ENCODE measurements around the gene RANBP3.

Gene RANBP3

GRCh38 chr19:5943045-5943444 lies 34.9 kb downstream of the RANBP3 start:
- no peak for TF ChIP-seq CTCF (IDR thresholded peaks at IDR 0.05; ENCODE audit: low read depth, low read length, missing control alignments)
- no peak for DNase-seq (ENCODE audit: extremely low read depth, low read depth)
- H3K4me3 ChIP-seq (replicated peaks; ENCODE audit: low read depth, low read length): no peak overlapping the region

GRCh38 chr19:5941673-5942072 lies 36.3 kb downstream of the RANBP3 start:
- no peak overlapping the region for H3K4me3 ChIP-seq (replicated peaks; ENCODE audit: low read depth, low read length)
- TF ChIP-seq CTCF (IDR thresholded peaks at IDR 0.05; ENCODE audit: low read depth, low read length, missing control alignments): no peak
- no peak for DNase-seq (ENCODE audit: extremely low read depth, low read depth)

GRCh38 chr19:5940260-5941208 lies 37.4 kb downstream of the RANBP3 start:
- no peak for DNase-seq (ENCODE audit: extremely low read depth, low read depth)
- no peak overlapping the region for H3K4me3 ChIP-seq (replicated peaks; ENCODE audit: low read depth, low read length)
- TF ChIP-seq CTCF (IDR thresholded peaks at IDR 0.05; ENCODE audit: low read depth, low read length, missing control alignments): no peak

GRCh38 chr19:5937550-5937949 lies 40.4 kb downstream of the RANBP3 start:
- TF ChIP-seq CTCF (IDR thresholded peaks at IDR 0.05; ENCODE audit: low read depth, low read length, missing control alignments): no peak
- H3K4me3 ChIP-seq (replicated peaks; ENCODE audit: low read depth, low read length): no peak overlapping the region
- DNase-seq (ENCODE audit: extremely low read depth, low read depth): no peak

- no peak overlapping the region for H3K4me3 ChIP-seq (replicated peaks; ENCODE audit: low read depth, low read length)
- DNase-seq (ENCODE audit: extremely low read depth, low read depth): no peak
- no peak for TF ChIP-seq CTCF (IDR thresholded peaks at IDR 0.05; ENCODE audit: low read depth, low read length, missing control alignments)
Measured at GRCh38 chr19:5936292-5936592, 41.7 kb downstream of the RANBP3 start.

GRCh38 chr19:5935473-5936291 lies 42.3 kb downstream of the RANBP3 start:
- DNase-seq (ENCODE audit: extremely low read depth, low read depth): no peak
- no peak for TF ChIP-seq CTCF (IDR thresholded peaks at IDR 0.05; ENCODE audit: low read depth, low read length, missing control alignments)
- H3K4me3 ChIP-seq (replicated peaks; ENCODE audit: low read depth, low read length): peak overlapping the region; percentile 9; the same call in 1 of the 2 replicates
